T-helper 1 cell treated with Interleukin-12 subunit alpha and Interleukin-12 subunit beta and Interleukin-4 antibody, amounts not matched to agents 30 μg/mL and 1 μg/mL, for 36 hours (primary cell): ENCODE results near the gene PRG3.

Experiments
- H3K27ac Mint-ChIP-seq: one replicate; pipeline ENCODE4 v1.8.0; 2021; ENCODE audit warnings: mild to moderate bottlenecking, mixed read lengths
- H3K27me3 Mint-ChIP-seq: one replicate; pipeline ENCODE4 v1.8.0; 2021; ENCODE audit warnings: low read depth, mixed read lengths
- H3K36me3 Mint-ChIP-seq: one replicate; pipeline ENCODE4 v1.8.0; 2021; ENCODE audit warnings: low read depth, mixed read lengths
- H3K4me1 Mint-ChIP-seq: one replicate; pipeline ENCODE4 v1.8.0; 2021; ENCODE audit warnings: low read depth, mixed read lengths
- H3K4me3 Mint-ChIP-seq: one replicate; pipeline ENCODE4 v1.8.0; 2021; ENCODE audit warnings: mild to moderate bottlenecking, moderate library complexity, mixed read lengths
- H3K9me3 Mint-ChIP-seq: one replicate; pipeline ENCODE4 v1.8.0; 2021; ENCODE audit warnings: mixed read lengths

The PRG3 gene

GRCh38 chr11:57353446-57353845 is 27.5 kb downstream of the PRG3 start:
- no peak overlapping the region for H3K4me3 Mint-ChIP-seq
- no peak overlapping the region for H3K27ac Mint-ChIP-seq
- peaks cover 22% of the 10 kb centered on the region for H3K27me3 Mint-ChIP-seq
- no peaks in the 10 kb centered on the region for H3K4me1 Mint-ChIP-seq
- H3K36me3 Mint-ChIP-seq, result peaks cover 3% of the 10 kb centered on the region
- H3K9me3 Mint-ChIP-seq, result peaks cover 6% of the 10 kb centered on the region

- Mint-ChIP-seq H3K4me3 (no peak overlapping the region), H3K27me3 (peaks cover 22% of the 10 kb centered on the region), H3K4me1 (no peaks in the 10 kb centered on the region), H3K36me3 (peaks cover 3% of the 10 kb centered on the region), H3K9me3 (peaks cover 6% of the 10 kb centered on the region), H3K27ac (no peak overlapping the region)
Observed at GRCh38 chr11:57353036-57353435, 27.9 kb downstream of the PRG3 start.

GRCh38 chr11:57349491-57350274 is 31.3 kb downstream of the PRG3 start:
- H3K4me1 Mint-ChIP-seq, result peaks cover 1% of the 10 kb centered on the region
- peaks cover 12% of the 10 kb centered on the region for H3K27me3 Mint-ChIP-seq
- H3K36me3 Mint-ChIP-seq, result peaks cover 3% of the 10 kb centered on the region
- H3K27ac Mint-ChIP-seq, result no peak overlapping the region
- H3K4me3 Mint-ChIP-seq, result no peak overlapping the region
- H3K9me3 Mint-ChIP-seq, result peaks cover 6% of the 10 kb centered on the region

- Mint-ChIP-seq H3K9me3 (peaks cover 6% of the 10 kb centered on the region), H3K36me3 (peaks cover 3% of the 10 kb centered on the region), H3K27me3 (peaks cover 5% of the 10 kb centered on the region), H3K27ac (no peak overlapping the region), H3K4me3 (no peak overlapping the region), H3K4me1 (peaks cover 1% of the 10 kb centered on the region)
Observed at GRCh38 chr11:57348636-57349313, 32.2 kb downstream of the PRG3 start.

GRCh38 chr11:57348052-57348451 is 32.9 kb downstream of the PRG3 start:
- H3K27me3 Mint-ChIP-seq, result peaks cover 1% of the 10 kb centered on the region
- peaks cover 1% of the 10 kb centered on the region for H3K4me1 Mint-ChIP-seq
- H3K36me3 Mint-ChIP-seq, result peaks cover 3% of the 10 kb centered on the region
- H3K4me3 Mint-ChIP-seq, result no peak overlapping the region
- H3K9me3 Mint-ChIP-seq, result peaks cover 6% of the 10 kb centered on the region
- H3K27ac Mint-ChIP-seq, result no peak overlapping the region

GRCh38 chr11:57347336-57347735 is 33.6 kb downstream of the PRG3 start:
- Mint-ChIP-seq H3K27ac (no peak overlapping the region), H3K4me1 (peaks cover 1% of the 10 kb centered on the region), H3K9me3 (peaks cover 6% of the 10 kb centered on the region), H3K4me3 (no peak overlapping the region), H3K36me3 (peaks cover 3% of the 10 kb centered on the region), H3K27me3 (no peaks in the 10 kb centered on the region)

- H3K27me3 Mint-ChIP-seq, result peaks cover 3% of the 10 kb centered on the region
- H3K27ac Mint-ChIP-seq, result no peak overlapping the region
- peaks cover 2% of the 10 kb centered on the region for H3K4me1 Mint-ChIP-seq
- H3K4me3 Mint-ChIP-seq, result no peak overlapping the region
- H3K9me3 Mint-ChIP-seq, result no peaks in the 10 kb centered on the region
- H3K36me3 Mint-ChIP-seq, result no peaks in the 10 kb centered on the region
Observed at GRCh38 chr11:57345555-57346211, 35.3 kb downstream of the PRG3 start.

- Mint-ChIP-seq H3K4me3 (no peak overlapping the region), H3K4me1 (peaks cover 3% of the 10 kb centered on the region), H3K9me3 (no peaks in the 10 kb centered on the region), H3K27me3 (peaks cover 6% of the 10 kb centered on the region), H3K27ac (no peak overlapping the region), H3K36me3 (no peaks in the 10 kb centered on the region)
Observed at GRCh38 chr11:57344826-57345225, 36.1 kb downstream of the PRG3 start.

- Mint-ChIP-seq H3K36me3 (no peaks in the 10 kb centered on the region), H3K4me1 (peaks cover 3% of the 10 kb centered on the region), H3K4me3 (no peak overlapping the region), H3K27ac (no peak overlapping the region), H3K27me3 (peaks cover 6% of the 10 kb centered on the region), H3K9me3 (no peaks in the 10 kb centered on the region)
Observed at GRCh38 chr11:57343825-57344224, 37.1 kb downstream of the PRG3 start.

GRCh38 chr11:57342702-57343101 is 38.2 kb downstream of the PRG3 start:
- no peak overlapping the region for H3K27ac Mint-ChIP-seq
- no peak overlapping the region for H3K4me3 Mint-ChIP-seq
- no peaks in the 10 kb centered on the region for H3K36me3 Mint-ChIP-seq
- peaks cover 6% of the 10 kb centered on the region for H3K27me3 Mint-ChIP-seq
- H3K4me1 Mint-ChIP-seq, result peaks cover 3% of the 10 kb centered on the region
- no peaks in the 10 kb centered on the region for H3K9me3 Mint-ChIP-seq

- H3K27ac Mint-ChIP-seq, result no peak overlapping the region
- no peaks in the 10 kb centered on the region for H3K9me3 Mint-ChIP-seq
- H3K36me3 Mint-ChIP-seq, result no peaks in the 10 kb centered on the region
- peaks cover 7% of the 10 kb centered on the region for H3K4me1 Mint-ChIP-seq
- H3K4me3 Mint-ChIP-seq, result no peak overlapping the region
- H3K27me3 Mint-ChIP-seq, result peaks cover 6% of the 10 kb centered on the region
Observed at GRCh38 chr11:57341250-57341808, 39.6 kb downstream of the PRG3 start.

GRCh38 chr11:57340039-57340615 is 40.8 kb downstream of the PRG3 start:
- H3K4me1 Mint-ChIP-seq, result peaks cover 11% of the 10 kb centered on the region
- H3K36me3 Mint-ChIP-seq, result no peaks in the 10 kb centered on the region
- H3K27me3 Mint-ChIP-seq, result peaks cover 6% of the 10 kb centered on the region
- no peak overlapping the region for H3K27ac Mint-ChIP-seq
- H3K4me3 Mint-ChIP-seq, result no peak overlapping the region
- no peaks in the 10 kb centered on the region for H3K9me3 Mint-ChIP-seq

GRCh38 chr11:57339328-57339727 is 41.6 kb downstream of the PRG3 start:
- Mint-ChIP-seq H3K36me3 (peaks cover 3% of the 10 kb centered on the region), H3K4me3 (no peak overlapping the region), H3K9me3 (no peaks in the 10 kb centered on the region), H3K4me1 (peaks cover 19% of the 10 kb centered on the region), H3K27me3 (peaks cover 6% of the 10 kb centered on the region), H3K27ac (no peak overlapping the region)

GRCh38 chr11:57338142-57338541 is 42.8 kb downstream of the PRG3 start, which contains the start of gene P2RX3:
TSS of gene P2RX3 (plus strand) at chr11:57338352. CDS start at chr11:57338551, 199 bp downstream.
- H3K4me3 Mint-ChIP-seq, result no peak within 1 kb of the TSS
- peaks cover 23% of the 10 kb centered on the region for H3K4me1 Mint-ChIP-seq
- H3K27me3 Mint-ChIP-seq, result peaks cover 6% of the 10 kb centered on the region
- H3K36me3 Mint-ChIP-seq, result peaks cover 6% of the 10 kb centered on the region
- no peak within 1 kb of the TSS for H3K27ac Mint-ChIP-seq
- no peaks in the 10 kb centered on the region for H3K9me3 Mint-ChIP-seq
